ENCODE measurements around the gene DYNLT2B.
"Not testable (repeated sequence)": the region's sequence is repeated elsewhere in the genome, so short reads cannot be mapped to it uniquely, and the experiment has no call there.

The DYNLT2B gene

GRCh38 chr3:196268284-196269163, 49.5 kb downstream of the DYNLT2B start:
- ATAC-seq: no peak
- Mint-ChIP-seq H3K27me3 (no peaks in the 10 kb centered on the region), H3K27ac (peak overlapping the region; percentile 15), H3K4me1 (peaks cover 36% of the 10 kb centered on the region), H3K36me3 (peaks cover 44% of the 10 kb centered on the region), H3K4me3 (no peak overlapping the region), H3K9me3 (no peaks in the 10 kb centered on the region)

DNA sequence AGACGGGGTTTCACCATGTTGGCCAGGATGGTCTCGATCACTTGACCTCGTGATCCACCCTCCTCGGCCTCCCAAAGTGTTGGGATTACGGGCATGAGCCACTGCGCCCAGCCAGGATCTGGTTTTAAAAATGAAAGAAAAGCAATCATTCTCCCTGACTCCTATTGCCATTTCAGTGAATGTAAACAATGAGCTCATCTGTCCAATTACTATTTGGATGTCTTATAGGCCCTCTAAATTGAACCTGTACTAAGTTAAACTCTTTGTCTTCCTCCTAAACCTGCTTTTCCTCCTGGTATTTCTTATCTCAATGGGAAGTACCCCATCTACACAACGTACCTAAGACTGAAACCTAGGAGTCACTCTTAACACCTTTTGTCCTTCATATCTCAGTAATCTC, 54.2 kb downstream of the DYNLT2B start:
- peaks cover 3% of the 10 kb centered on the region for H3K9me3 Mint-ChIP-seq
- H3K36me3 Mint-ChIP-seq: peaks cover 36% of the 10 kb centered on the region
- peak overlapping the region; percentile 12 for H3K27ac Mint-ChIP-seq
- no peak overlapping the region for H3K4me3 Mint-ChIP-seq
- peaks cover 2% of the 10 kb centered on the region for H3K4me1 Mint-ChIP-seq
- H3K27me3 Mint-ChIP-seq: no peaks in the 10 kb centered on the region
- ATAC-seq: no peak

DNA sequence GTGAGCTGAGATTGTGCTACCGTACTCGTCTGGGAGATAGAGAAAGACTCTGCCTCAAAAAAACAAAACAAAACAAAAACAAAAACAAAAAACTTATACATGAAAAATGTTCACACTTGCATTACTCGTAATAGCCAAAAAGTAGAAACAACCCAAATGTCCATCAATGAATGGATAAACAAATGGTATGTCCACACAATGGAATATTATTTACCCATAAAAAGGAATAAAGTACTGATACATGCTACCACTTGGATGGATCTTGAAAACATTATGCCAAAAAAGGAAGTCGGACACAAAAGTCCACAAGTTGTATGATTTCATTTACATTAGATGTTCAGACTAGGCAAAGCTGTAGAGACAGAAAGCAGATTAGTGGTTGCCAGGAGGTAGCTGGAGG, 57.3 kb downstream of the DYNLT2B start:
- Mint-ChIP-seq H3K4me3 (no peak overlapping the region), H3K27me3 (no peaks in the 10 kb centered on the region), H3K9me3 (peaks cover 3% of the 10 kb centered on the region), H3K36me3 (peaks cover 37% of the 10 kb centered on the region), H3K4me1 (no peaks in the 10 kb centered on the region), H3K27ac (no peak overlapping the region)
- ATAC-seq: no peak

- Mint-ChIP-seq H3K27me3 (no peaks in the 10 kb centered on the region), H3K27ac (no peak overlapping the region), H3K4me3 (no peak overlapping the region), H3K4me1 (peaks cover 11% of the 10 kb centered on the region), H3K36me3 (peaks cover 19% of the 10 kb centered on the region), H3K9me3 (no peaks in the 10 kb centered on the region)
- ATAC-seq: no peak
Measured at GRCh38 chr3:196255776-196256175, 62.3 kb downstream of the DYNLT2B start.

DNA sequence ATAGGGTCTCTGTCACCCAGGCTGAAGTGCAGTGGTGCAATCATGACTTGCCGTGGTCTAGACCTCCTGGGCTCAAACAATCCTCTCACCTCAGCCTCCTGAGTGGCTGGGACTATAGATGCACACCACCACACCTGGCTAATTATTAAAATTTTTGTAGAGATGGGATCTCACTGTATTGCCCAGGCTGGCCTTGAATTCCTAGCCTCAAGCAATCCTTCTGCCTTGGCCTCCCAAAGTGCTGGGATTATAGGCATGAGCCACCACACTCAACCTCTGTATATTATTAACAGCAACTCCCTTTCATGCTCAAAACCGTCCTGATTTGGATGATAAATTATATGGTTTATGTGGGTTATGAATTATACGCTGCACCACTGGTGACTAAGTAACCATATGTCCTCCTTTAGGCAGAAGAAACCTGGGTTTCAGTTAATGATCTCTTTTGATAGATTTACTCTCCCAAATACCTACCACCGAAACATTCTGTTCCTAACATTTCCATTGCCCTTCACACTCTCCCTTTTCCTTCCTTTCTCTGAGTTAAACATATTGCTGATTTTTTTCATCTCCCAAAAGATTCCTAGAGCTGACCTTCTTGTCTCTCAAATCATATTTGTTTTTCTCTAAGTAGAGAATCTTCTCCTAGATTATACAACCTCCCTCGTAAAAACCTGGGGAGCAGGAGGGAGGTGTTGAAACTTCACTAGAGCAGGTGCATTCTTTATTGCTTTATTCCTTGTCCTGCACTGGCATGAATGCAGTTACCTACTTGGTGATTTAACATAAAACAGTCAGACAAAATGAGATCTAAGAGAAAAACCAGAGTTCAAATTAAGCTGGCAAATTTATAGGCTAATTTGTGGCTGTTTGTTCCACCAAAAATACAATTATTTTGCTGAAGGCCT, 63.4 kb downstream of the DYNLT2B start:
- peak overlapping the region; percentile 5 for H3K27ac Mint-ChIP-seq
- ATAC-seq: no peak

GRCh38 chr3:196251918-196252317, 66.1 kb downstream of the DYNLT2B start:
- Mint-ChIP-seq H3K36me3 (peaks cover 18% of the 10 kb centered on the region), H3K27ac (no peak overlapping the region), H3K4me1 (peaks cover 11% of the 10 kb centered on the region), H3K4me3 (no peak overlapping the region), H3K9me3 (no peaks in the 10 kb centered on the region), H3K27me3 (no peaks in the 10 kb centered on the region)
- ATAC-seq: peak; percentile 50

More for the DNA sequence above, 63.4 kb downstream of the DYNLT2B start:
- peaks cover 11% of the 10 kb centered on the region for H3K4me1 Mint-ChIP-seq
- no peaks in the 10 kb centered on the region for H3K27me3 Mint-ChIP-seq
- H3K9me3 Mint-ChIP-seq: no peaks in the 10 kb centered on the region
- H3K36me3 Mint-ChIP-seq: peaks cover 13% of the 10 kb centered on the region
- no peak overlapping the region for H3K4me3 Mint-ChIP-seq

DNA sequence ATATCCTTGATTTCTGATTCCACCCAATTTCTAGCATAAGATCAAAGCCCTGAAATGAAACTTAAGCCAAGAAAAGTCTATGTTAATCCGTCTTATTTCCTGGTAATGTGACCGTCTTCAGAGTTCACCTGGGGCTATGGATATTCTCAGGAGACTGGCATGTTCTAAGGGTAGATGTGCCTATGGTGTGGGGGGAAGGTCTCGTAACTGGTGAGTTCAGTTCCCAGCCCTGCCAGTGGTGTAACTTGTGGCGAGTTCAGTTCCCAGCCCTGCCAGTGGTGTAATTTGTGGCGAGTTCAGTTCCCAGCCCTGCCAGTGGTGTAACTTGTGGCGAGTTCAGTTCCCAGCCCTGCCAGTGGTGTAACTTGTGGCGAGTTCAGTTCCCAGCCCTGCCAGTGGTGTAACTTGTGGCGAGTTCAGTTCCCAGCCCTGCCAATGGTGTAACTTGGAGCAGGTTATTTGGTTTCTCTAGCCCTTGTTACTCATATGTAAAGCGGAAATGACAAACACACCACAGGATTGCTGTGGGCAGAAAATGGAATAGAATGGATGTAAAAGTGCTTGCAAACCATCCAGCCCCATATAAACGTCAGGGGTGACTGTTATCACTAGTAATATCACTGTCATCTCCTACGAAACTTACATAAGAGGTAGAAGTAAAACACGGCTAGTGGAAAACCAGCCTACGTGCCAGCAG, 71.3 kb downstream of the DYNLT2B start:
- Mint-ChIP-seq H3K4me1 (peaks cover 3% of the 10 kb centered on the region), H3K27me3 (no peaks in the 10 kb centered on the region), H3K4me3 (no peak overlapping the region), H3K9me3 (no peaks in the 10 kb centered on the region), H3K27ac (no peak overlapping the region), H3K36me3 (peaks cover 28% of the 10 kb centered on the region)
- ATAC-seq: no peak

DNA sequence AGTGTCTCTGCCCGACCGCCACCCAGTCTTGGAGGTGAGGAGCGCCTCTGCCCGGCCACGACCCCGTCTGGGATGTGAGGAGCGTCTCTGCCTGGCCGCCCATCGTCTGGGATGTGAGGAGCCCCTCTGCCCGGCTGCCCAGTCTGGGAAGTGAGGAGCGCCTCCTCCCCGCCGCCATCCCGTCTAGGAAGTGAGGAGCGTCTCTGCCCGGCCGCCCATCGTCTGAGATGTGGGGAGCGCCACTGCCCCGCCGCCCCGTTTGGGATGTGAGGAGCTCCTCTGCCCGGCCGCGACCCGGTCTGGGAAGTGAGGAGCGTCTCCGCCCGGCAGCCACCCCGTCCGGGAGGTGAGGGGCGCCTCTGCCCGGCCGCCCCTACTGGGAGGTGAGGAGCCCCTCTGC, 73.9 kb downstream of the DYNLT2B start:
- not testable (repeated sequence) for H3K27me3 Mint-ChIP-seq, H3K4me3 Mint-ChIP-seq, H3K9me3 Mint-ChIP-seq, H3K4me1 Mint-ChIP-seq, H3K27ac Mint-ChIP-seq, ATAC-seq
- peaks cover 41% of the 10 kb centered on the region for H3K36me3 Mint-ChIP-seq

DNA sequence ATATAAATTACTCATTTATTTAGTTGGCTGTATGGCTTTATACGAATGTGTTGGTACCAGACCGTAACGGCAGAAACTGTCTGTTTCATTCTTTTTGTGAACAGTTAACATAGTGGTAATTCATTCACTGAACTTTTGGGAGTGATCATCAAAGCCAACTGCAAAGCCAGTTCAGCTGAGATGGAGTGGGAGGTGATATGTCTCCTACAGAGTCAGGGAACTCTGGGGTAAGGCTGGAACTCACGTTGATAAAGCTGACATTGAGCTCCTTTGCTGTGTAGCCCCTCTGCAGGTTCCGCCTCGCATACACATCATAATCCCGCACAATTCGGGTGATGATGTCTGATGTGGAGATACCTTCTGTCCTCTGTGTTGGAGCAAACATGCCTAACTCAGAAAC, 76.3 kb downstream of the DYNLT2B start:
- no peak overlapping the region for H3K27ac Mint-ChIP-seq
- H3K4me1 Mint-ChIP-seq: peaks cover 9% of the 10 kb centered on the region
- no peak for ATAC-seq
- H3K36me3 Mint-ChIP-seq: peaks cover 51% of the 10 kb centered on the region
- H3K9me3 Mint-ChIP-seq: no peaks in the 10 kb centered on the region
- no peak overlapping the region for H3K4me3 Mint-ChIP-seq
- H3K27me3 Mint-ChIP-seq: no peaks in the 10 kb centered on the region
